ENCODE measurements around the gene CLDN6. TPM values are rescaled to one million over a fixed set of nuclear protein-coding genes. Genes with fewer than 3 reads are reported as not detected.

CLDN6 gene
- total RNA-seq, 1 donor from 2014 or later = not detected

DNA sequence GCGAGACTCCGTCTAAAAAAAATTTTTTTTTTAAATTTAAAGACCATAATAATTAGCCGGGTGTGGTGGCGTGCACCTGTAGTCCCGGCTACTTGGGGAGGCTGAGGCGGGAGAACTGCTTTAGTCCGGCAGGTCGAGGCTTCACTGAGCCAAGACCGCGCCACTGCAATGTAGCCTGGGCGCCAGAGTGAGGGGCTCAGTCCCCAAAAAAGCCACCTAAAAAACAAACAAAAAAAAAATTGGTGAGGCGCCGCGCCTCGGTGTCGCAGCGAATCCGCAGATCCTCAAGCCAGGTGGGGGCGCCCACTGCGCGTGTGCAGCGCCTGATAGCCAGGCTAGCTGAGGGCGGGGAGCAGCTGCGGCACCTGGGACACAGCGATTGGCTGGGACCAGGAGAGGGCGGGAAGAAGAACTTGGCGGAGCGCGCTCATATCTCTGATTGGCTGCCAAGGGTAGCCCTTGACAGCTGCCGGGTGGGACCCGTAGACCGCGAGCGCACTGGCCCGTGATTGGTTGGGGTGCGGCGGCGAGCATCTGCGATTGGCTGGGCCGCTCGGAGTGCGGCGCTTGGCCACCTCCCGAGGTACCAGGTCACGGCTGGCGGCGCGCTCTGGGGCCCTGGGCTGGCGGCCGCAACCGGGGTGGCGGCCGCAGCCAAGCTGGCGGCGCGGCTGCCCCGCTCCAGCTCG is 14.3 kb downstream of the CLDN6 start:
- DNase-seq (peak; percentile 98), ATAC-seq (peak; percentile 97 to 98)
- Histone ChIP-seq H3K4me3 (peak overlapping the region; percentile 24), H3K4me1 (peaks cover 25% of the 10 kb centered on the region), H3K36me3 (no peaks in the 10 kb centered on the region), H3K27me3 (ENCODE audit: low read depth) (peaks cover 26% of the 10 kb centered on the region), H3K9me3 (no peaks in the 10 kb centered on the region), H3K27ac (no peak overlapping the region)
- TF ChIP-seq, protein P1, sequence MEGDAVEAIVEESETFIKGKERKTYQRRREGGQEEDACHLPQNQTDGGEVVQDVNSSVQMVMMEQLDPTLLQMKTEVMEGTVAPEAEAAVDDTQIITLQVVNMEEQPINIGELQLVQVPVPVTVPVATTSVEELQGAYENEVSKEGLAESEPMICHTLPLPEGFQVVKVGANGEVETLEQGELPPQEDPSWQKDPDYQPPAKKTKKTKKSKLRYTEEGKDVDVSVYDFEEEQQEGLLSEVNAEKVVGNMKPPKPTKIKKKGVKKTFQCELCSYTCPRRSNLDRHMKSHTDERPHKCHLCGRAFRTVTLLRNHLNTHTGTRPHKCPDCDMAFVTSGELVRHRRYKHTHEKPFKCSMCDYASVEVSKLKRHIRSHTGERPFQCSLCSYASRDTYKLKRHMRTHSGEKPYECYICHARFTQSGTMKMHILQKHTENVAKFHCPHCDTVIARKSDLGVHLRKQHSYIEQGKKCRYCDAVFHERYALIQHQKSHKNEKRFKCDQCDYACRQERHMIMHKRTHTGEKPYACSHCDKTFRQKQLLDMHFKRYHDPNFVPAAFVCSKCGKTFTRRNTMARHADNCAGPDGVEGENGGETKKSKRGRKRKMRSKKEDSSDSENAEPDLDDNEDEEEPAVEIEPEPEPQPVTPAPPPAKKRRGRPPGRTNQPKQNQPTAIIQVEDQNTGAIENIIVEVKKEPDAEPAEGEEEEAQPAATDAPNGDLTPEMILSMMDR (IDR thresholded peaks at IDR 0.05) = peak; percentile 62
- intact Hi-C loops (cut with DNase I) = no loop called here

DNA sequence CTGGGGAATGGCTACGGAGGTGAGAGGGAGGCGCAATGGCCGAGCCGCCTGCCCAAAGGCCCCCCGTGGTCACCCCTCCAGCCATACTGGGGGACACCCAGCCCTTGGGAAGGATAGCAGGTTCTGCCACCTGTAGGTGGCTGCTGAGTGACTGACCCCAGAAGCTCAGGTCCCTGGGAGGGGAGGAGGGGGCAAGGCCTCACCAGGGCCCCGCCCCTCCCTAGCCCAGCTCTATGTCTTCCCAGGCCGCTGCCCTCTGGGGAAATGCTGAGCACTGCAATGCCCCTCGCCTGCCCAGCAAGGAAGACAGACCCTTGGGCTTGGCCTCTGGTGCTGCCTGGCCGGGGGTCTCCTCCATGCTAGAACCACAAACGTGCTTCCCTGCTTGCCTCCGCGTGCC is 16.7 kb downstream of the CLDN6 start:
- peaks cover 4% of the 10 kb centered on the region for H3K4me1 ChIP-seq
- DNase-seq (no peak), ATAC-seq (no peak)
- H3K36me3 ChIP-seq = no peaks in the 10 kb centered on the region
- H3K4me3 ChIP-seq = no peak overlapping the region
- no peak overlapping the region for H3K27ac ChIP-seq
- H3K27me3 ChIP-seq (ENCODE audit: low read depth) = peaks cover 11% of the 10 kb centered on the region
- TF ChIP-seq, protein P1 (IDR thresholded peaks at IDR 0.05) = no peak
- intact Hi-C loops (cut with DNase I) = no loop called here
- H3K9me3 ChIP-seq = no peaks in the 10 kb centered on the region

DNA sequence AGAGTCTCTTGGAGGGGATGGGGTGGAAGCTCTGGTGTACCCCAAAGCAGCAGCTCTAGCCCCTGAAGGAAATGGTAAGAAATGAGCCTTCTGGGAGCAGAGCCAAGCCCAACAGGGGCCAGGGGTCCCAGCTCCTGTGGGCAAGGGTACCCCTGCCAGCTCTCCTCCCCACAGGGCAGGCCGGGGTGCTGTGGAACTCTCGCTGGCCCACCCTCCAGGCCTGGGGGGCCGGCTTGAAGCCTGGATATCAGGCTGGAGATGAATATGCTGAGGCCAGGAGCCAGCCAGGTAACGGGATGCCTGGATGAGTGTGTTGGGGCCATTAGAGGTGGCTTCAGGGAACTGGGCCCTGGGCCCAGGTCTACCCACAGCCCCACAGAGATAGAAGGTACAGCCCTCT is 17.4 kb downstream of the CLDN6 start:
- intact Hi-C loops (cut with DNase I) = no loop called here
- DNase-seq = no peak
- no peaks in the 10 kb centered on the region for H3K36me3 ChIP-seq
- H3K27me3 ChIP-seq (ENCODE audit: low read depth) = peaks cover 5% of the 10 kb centered on the region
- no peaks in the 10 kb centered on the region for H3K9me3 ChIP-seq
- no peak for ATAC-seq
- TF ChIP-seq, protein P1 (IDR thresholded peaks at IDR 0.05) = no peak
- H3K27ac ChIP-seq = no peak overlapping the region
- H3K4me1 ChIP-seq = peaks cover 4% of the 10 kb centered on the region
- H3K4me3 ChIP-seq = no peak overlapping the region

DNA sequence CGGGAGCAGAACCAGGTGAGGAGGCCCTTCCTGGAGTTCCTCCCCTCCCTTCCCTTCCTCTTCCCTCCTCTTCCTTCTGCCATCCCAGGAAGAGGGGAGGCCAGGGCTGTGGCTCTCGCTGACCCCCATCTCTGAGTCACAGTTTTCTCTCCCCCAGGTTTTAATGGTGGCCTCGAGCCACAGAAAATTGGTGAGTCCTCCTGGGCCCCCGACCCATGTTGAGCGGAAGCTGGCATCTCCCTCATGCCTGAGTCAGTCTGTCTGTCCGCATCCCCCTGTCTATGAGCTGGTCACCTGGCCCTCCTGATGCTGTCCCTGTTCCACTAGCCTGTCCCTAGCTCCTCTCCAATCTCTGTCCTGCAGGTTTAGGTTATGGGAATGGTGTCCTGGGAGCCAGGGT is 18.1 kb downstream of the CLDN6 start:
- intact Hi-C loops (cut with DNase I) = no loop called here
- peaks cover 1% of the 10 kb centered on the region for H3K27me3 ChIP-seq (ENCODE audit: low read depth)
- H3K36me3 ChIP-seq = no peaks in the 10 kb centered on the region
- DNase-seq = no peak
- H3K4me1 ChIP-seq = peaks cover 2% of the 10 kb centered on the region
- TF ChIP-seq, protein P1 (IDR thresholded peaks at IDR 0.05) = no peak
- no peak overlapping the region for H3K27ac ChIP-seq
- no peak for ATAC-seq
- no peak overlapping the region for H3K4me3 ChIP-seq
- no peaks in the 10 kb centered on the region for H3K9me3 ChIP-seq

DNA sequence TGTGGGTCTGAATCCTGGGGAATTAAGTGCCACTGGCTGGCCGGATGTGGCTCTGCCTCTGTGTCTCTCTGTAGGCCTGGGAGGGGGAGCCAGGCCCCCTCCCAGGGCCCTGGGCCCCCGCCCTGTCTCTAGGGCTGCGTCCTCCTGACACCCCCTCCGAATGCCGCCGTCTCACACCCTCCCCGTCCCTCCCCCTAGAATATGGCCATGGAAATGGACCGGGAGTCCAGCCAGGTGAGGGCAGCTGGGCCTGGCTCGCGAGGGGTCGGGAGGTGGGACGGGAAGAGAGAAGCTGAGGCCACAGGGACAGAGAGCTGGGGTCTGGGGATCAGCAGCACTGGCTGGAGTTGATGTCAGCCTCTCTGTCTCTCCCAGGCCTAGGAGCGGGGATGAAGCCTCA is 21.7 kb downstream of the CLDN6 start:
- no peak for ATAC-seq
- no peaks in the 10 kb centered on the region for H3K27me3 ChIP-seq (ENCODE audit: low read depth)

More for the DNA sequence above, 21.7 kb downstream of the CLDN6 start:
- Histone ChIP-seq H3K4me1 (no peaks in the 10 kb centered on the region), H3K9me3 (no peaks in the 10 kb centered on the region), H3K27ac (no peak overlapping the region), H3K36me3 (no peaks in the 10 kb centered on the region), H3K4me3 (no peak overlapping the region)
- TF ChIP-seq, protein P1 (IDR thresholded peaks at IDR 0.05) = no peak
- intact Hi-C loops (cut with DNase I) = no loop called here
- DNase-seq = no peak
